GM12891 (cell line): ENCODE data around the gene PARVG.

Source experiments
- POLR2A ChIP-seq: IDR thresholded peaks from 2 replicates; pipeline ENCODE4 v1.6.1; 2011; ENCODE audit warnings: low read depth, low read length, control low read depth
- POU2F2 ChIP-seq: IDR thresholded peaks from 2 replicates; pipeline ENCODE4 v1.6.1; 2011; ENCODE audit warnings: low read depth, mild to moderate bottlenecking, control low read depth, low read length, moderate library complexity

- TF ChIP-seq POLR2A (no peak), POU2F2 (peak; percentile 9; the same call in 1 of the 2 replicates)
Measured at GRCh38 chr22:44154436-44154942, 26.2 kb upstream of the PARVG start.
